HepG2 (cell line): Measurements from ENCODE around the gene ARHGAP45. TPM values are rescaled to one million over a fixed set of nuclear protein-coding genes. Genes with fewer than 3 reads are reported as not detected.
A peak's percentile ranks its signal among the peaks of the same experiment; 100 is the strongest.

Experiments
- ATAC-seq: fragments of 200-7000 bp; cut with Tn5 transposase; 3 replicates; pipeline ENCODE4 v1.9.1; 2020; ENCODE audit warnings: mild to moderate bottlenecking, moderate library complexity
- BruUV-seq: library from RNA; stranded (reverse); fragments of 400-500 nt; replicated peaks from 2 replicates; lab custom pipeline; 2021; lab: Mats Ljungman, UMichigan
- CTCF ChIA-PET: fragments of 300-600 bp; formaldehyde crosslinking; extraction: SDS; loops from one replicate; lab custom pipeline; 2021; ENCODE audit warnings: low total read pairs, inconsistent platforms, low intra/inter-chr PET ratio; lab: Yijun Ruan, JAX
- POLR2A ChIA-PET: fragments of 350-600 bp; sonication (Branson Sonifier 250); formaldehyde crosslinking; loops from one replicate; lab custom pipeline; 2020; ENCODE audit warnings: antibody characterized with exemption, inconsistent platforms; lab: Yijun Ruan, JAX
- DNase-seq: peaks from one replicate; pipeline ENCODE4 v3.0.0-alpha.2; 2015; ENCODE audit warnings: low spot score
- FAIRE-seq: peaks from 3 replicates; lab custom pipeline; 2011; peaks lifted over from hg19 to GRCh38; lab: Jason Lieb, UNC
- H2AFZ ChIP-seq: one replicate; pipeline ENCODE4 v1.6.1; 2011; ENCODE audit warnings: low read length, inconsistent platforms
- H3K27ac ChIP-seq: fragments of 300-600 bp; 3 replicates; pipeline ENCODE4 v1.8.0; 2011; ENCODE audit warnings: mixed run types, mild to moderate bottlenecking, mixed read lengths, low read length, inconsistent platforms; ENCODE audit not compliant: insufficient read depth; ENCODE audit errors: extremely low read length
- H3K27me3 ChIP-seq, 2 experiments: fragments of 200-600 bp in 1 of 2; 2 replicates in 1 of 2; 3 replicates in 1 of 2; pipeline versions ENCODE4 v1.6.0 to v1.8.0; 2011; ENCODE audit warnings: low read length in 2 of 2, mild to moderate bottlenecking in 2 of 2, moderate library complexity in 2 of 2, inconsistent platforms in 1 of 2; ENCODE audit not compliant: insufficient read depth in 2 of 2, control insufficient read depth in 1 of 2
- H3K36me3 ChIP-seq, 2 experiments: fragments of 200-600 bp in 1 of 2; replicated peaks in 1 of 2; 2 replicates in 1 of 2; 3 replicates in 1 of 2; pipeline versions ENCODE4 v1.5.1 to v1.8.0; 2011; ENCODE audit warnings: low read length in 2 of 2, inconsistent platforms in 1 of 2; ENCODE audit not compliant: insufficient read depth in 2 of 2, control insufficient read depth in 1 of 2
- H3K4me1 ChIP-seq: 2 replicates; pipeline ENCODE4 v1.5.1; 2012; ENCODE audit warnings: low read length, inconsistent platforms; ENCODE audit not compliant: insufficient read depth
- H3K4me2 ChIP-seq: 2 replicates; pipeline ENCODE4 v1.6.0; 2011; ENCODE audit warnings: low read depth, low read length, inconsistent platforms
- H3K4me3 ChIP-seq, 3 experiments: fragments of 200-600 bp in 1 of 3; sonication (generic), shearing (Covaris generic) in 1 of 3; replicated peaks in 1 of 3; 2 replicates each; pipeline ENCODE4 v1.5.1; 2011 to 2016; ENCODE audit warnings: low read length in 3 of 3, inconsistent platforms in 2 of 3, low read depth in 2 of 3, mild to moderate bottlenecking in 2 of 3, control low read depth in 1 of 3, mixed read lengths in 1 of 3; ENCODE audit not compliant: insufficient read depth in 1 of 3
- H3K79me2 ChIP-seq: one replicate; pipeline ENCODE4 v1.6.1; 2011; ENCODE audit warnings: low read length, inconsistent platforms; ENCODE audit not compliant: insufficient read depth
- H3K9ac ChIP-seq: 2 replicates; pipeline ENCODE4 v1.6.0; 2011; ENCODE audit warnings: mild to moderate bottlenecking, low read depth, low read length, inconsistent platforms; ENCODE audit not compliant: insufficient read depth
- H3K9me3 ChIP-seq: 2 replicates; pipeline ENCODE4 v1.5.1; 2012; ENCODE audit warnings: mild to moderate bottlenecking, low read length
- H4K20me1 ChIP-seq: 2 replicates; pipeline ENCODE4 v1.6.0; 2011; ENCODE audit warnings: inconsistent platforms, mild to moderate bottlenecking, low read length, moderate library complexity; ENCODE audit not compliant: insufficient read depth
- ARID3A ChIP-seq: IDR thresholded peaks from 2 replicates; pipeline ENCODE4 v1.6.1; 2012; ENCODE audit warnings: low read depth, low read length, improper control_type of control experiment
- EEA1 ChIP-seq: sonication (generic); formaldehyde crosslinking; IDR thresholded peaks from 2 replicates; pipeline ENCODE4 v1.5.1; 2020; ENCODE audit warnings: mild to moderate bottlenecking, missing genetic modification reagents, borderline replicate concordance
- ELF3 ChIP-seq: IDR thresholded peaks from 2 replicates; pipeline ENCODE4 v1.6.1; 2016; ENCODE audit warnings: missing genetic modification reagents, missing compliant biosample characterization
- JUN ChIP-seq: sonication (generic); formaldehyde crosslinking; IDR thresholded peaks from 2 replicates; pipeline ENCODE4 v1.4.0; 2020; ENCODE audit warnings: mild to moderate bottlenecking, missing genetic modification reagents
- KMT2B ChIP-seq: IDR thresholded peaks from 2 replicates; pipeline ENCODE4 v1.6.1; 2016; ENCODE audit warnings: missing genetic modification reagents, missing compliant biosample characterization
- NCOA5 ChIP-seq: sonication (generic); formaldehyde crosslinking; IDR thresholded peaks from 2 replicates; pipeline ENCODE4 v1.4.0; 2020; ENCODE audit warnings: missing genetic modification reagents
- NONO ChIP-seq, 2 experiments: fragments of 450-650 bp in 1 of 2; sonication (generic) in 1 of 2; formaldehyde crosslinking in 1 of 2; IDR thresholded peaks in 1 of 2; conservative IDR thresholded peaks in 1 of 2; 2 replicates each; pipeline versions ENCODE4 v1.6.1 to v1.8.0; 2017 to 2022; ENCODE audit warnings: mild to moderate bottlenecking in 1 of 2, missing genetic modification reagents in 1 of 2, moderate library complexity in 1 of 2
- NR2F1 ChIP-seq, 2 experiments: fragments of 450-650 bp in 1 of 2; formaldehyde crosslinking in 1 of 2; IDR thresholded peaks; 2 replicates each; pipeline versions ENCODE4 v1.5.0 to v1.6.1; 2016 to 2020; ENCODE audit warnings: mild to moderate bottlenecking in 1 of 2, missing compliant biosample characterization in 1 of 2, missing genetic modification reagents in 1 of 2, moderate library complexity in 1 of 2
- NRL ChIP-seq: sonication (generic); formaldehyde crosslinking; IDR thresholded peaks from 2 replicates; pipeline ENCODE4 v1.5.0; 2020; ENCODE audit warnings: missing genetic modification reagents, mild to moderate bottlenecking, moderate library complexity, borderline replicate concordance
- SP2 ChIP-seq: sonication (generic); formaldehyde crosslinking; IDR thresholded peaks from 2 replicates; pipeline ENCODE4 v1.5.1; 2020; ENCODE audit warnings: mild to moderate bottlenecking, missing genetic modification reagents
- ZFP36L2 ChIP-seq: sonication (generic); formaldehyde crosslinking; IDR thresholded peaks from 2 replicates; pipeline ENCODE4 v1.4.0; 2020; ENCODE audit warnings: missing genetic modification reagents
- ZFP37 ChIP-seq: sonication (generic); formaldehyde crosslinking; IDR thresholded peaks from 2 replicates; pipeline ENCODE4 v1.4.0; 2020; ENCODE audit warnings: missing genetic modification reagents, borderline replicate concordance
- ZNF138 ChIP-seq: sonication (generic); formaldehyde crosslinking; IDR thresholded peaks from 2 replicates; pipeline ENCODE4 v1.5.0; 2020; ENCODE audit warnings: mild to moderate bottlenecking, low read depth, missing genetic modification reagents
- ZNF232 ChIP-seq: sonication (generic); formaldehyde crosslinking; IDR thresholded peaks from 2 replicates; pipeline ENCODE4 v1.4.0; 2020; ENCODE audit warnings: missing genetic modification reagents, borderline replicate concordance
- ZNF280B ChIP-seq: sonication (generic); formaldehyde crosslinking; IDR thresholded peaks from 2 replicates; pipeline ENCODE4 v1.5.0; 2020; ENCODE audit warnings: missing genetic modification reagents, mild to moderate bottlenecking, borderline replicate concordance
- ZNF33B ChIP-seq: sonication (generic); formaldehyde crosslinking; IDR thresholded peaks from 2 replicates; pipeline ENCODE4 v1.5.1; 2020; ENCODE audit warnings: mild to moderate bottlenecking, missing genetic modification reagents
- ZNF543 ChIP-seq: sonication (generic); formaldehyde crosslinking; IDR thresholded peaks from 2 replicates; pipeline ENCODE4 v1.4.0; 2020; ENCODE audit warnings: mild to moderate bottlenecking, missing genetic modification reagents
- ZNF563 ChIP-seq: sonication (generic); formaldehyde crosslinking; IDR thresholded peaks from 2 replicates; pipeline ENCODE4 v1.8.0; 2022; ENCODE audit warnings: mild to moderate bottlenecking, moderate library complexity, missing genetic modification reagents
- ZNF589 ChIP-seq: sonication (generic); formaldehyde crosslinking; conservative IDR thresholded peaks from 2 replicates; pipeline ENCODE4 v1.8.0; 2022; ENCODE audit warnings: mild to moderate bottlenecking, moderate library complexity, missing genetic modification reagents
- ZNF674 ChIP-seq: sonication (generic); formaldehyde crosslinking; IDR thresholded peaks from 2 replicates; pipeline ENCODE4 v1.5.0; 2020; ENCODE audit warnings: low read depth, mild to moderate bottlenecking, missing genetic modification reagents
- ZNF724P ChIP-seq: sonication (generic); formaldehyde crosslinking; IDR thresholded peaks from 2 replicates; pipeline ENCODE4 v1.8.0; 2022; ENCODE audit warnings: missing genetic modification reagents, borderline replicate concordance
- WGBS: methylation state at CpG from one replicate; pipeline ENCODE4 v1.1.6; 2017; ENCODE audit warnings: low lambda C conversion rate; 5-methylcytosine and 5-hydroxymethylcytosine counted together
- in situ Hi-C: cut with HindIII; loops from 2 replicates; pipeline ENCODE4 v1.10.0; 2017; ENCODE audit warnings: low pct_unique_long_range_greater_than_20kb; ENCODE audit not compliant: extremely low pct_ligation_motif_present
- intact Hi-C: fragments of 100-400 bp; cut with micrococcal nuclease; formaldehyde crosslinking; loops from one replicate; pipeline ENCODE4 v1.10.0; 2022; ENCODE audit not compliant: unreplicated experiment
- polyA plus RNA-seq, 8 experiments: library from polyadenylated mRNA; depleted of rRNA in 3 of 8; stranded (reverse) in 7 of 8; unstranded in 1 of 8; fragments of >200 nt; fragmentation: Illumina TruSeq in 4 of 8; extraction: Trizol in 4 of 8; gene quantifications; 2 replicates each; pipeline versions ENCODE4 v1.2.1 to v1.2.3, GENCODE V29; 2011 to 2016; ENCODE audit warnings: low read depth in 4 of 8, missing spikeins in 1 of 8, mixed read lengths in 1 of 8; ENCODE audit not compliant: insufficient read depth in 1 of 8
- total RNA-seq, 5 experiments: library from RNA; depleted of rRNA; stranded (reverse); fragments of >200 nt; fragmentation: Illumina TruSeq; extraction: Trizol; gene quantifications; 2 replicates each; pipeline ENCODE4 v1.2.3, GENCODE V29; 2016; ENCODE audit warnings: low read depth in 1 of 5

The ARHGAP45 gene
- total and polyA plus RNA-seq, 2 of the 13 experiments (the other 11 are each of a cell fraction or from before 2014, with no cell fraction given): 0.84 to 32.0 TPM

- no TSS peak for BruUV-seq
- peaks cover 37% of the 10 kb centered on the region for H3K4me1 ChIP-seq
- TF ChIP-seq ZFP36L2 (no peak), ZNF724P (CRISPR knock-in tag) (0 out of 2 replicates have a peak, but pooled peaks have one; percentile 63), NCOA5 (no peak), ELF3 (CRISPR knock-in tag) (0 out of 2 replicates have a peak, but pooled peaks have one; percentile 16), ZNF33B (CRISPR knock-in tag) (no peak), ZNF280B (no peak), ZNF674 (CRISPR knock-in tag) (0 out of 2 replicates have a peak, but pooled peaks have one; percentile 62), KMT2B (CRISPR knock-in tag) (no peak), ZNF589 (CRISPR knock-in tag) (no peak), ZNF138 (CRISPR knock-in tag) (no peak), ZNF563 (CRISPR knock-in tag) (peak; percentile 70), ZNF232 (CRISPR knock-in tag) (peak; percentile 81), EEA1 (CRISPR knock-in tag) (peak; percentile 87; the same call in 1 of the 2 replicates), NRL (CRISPR knock-in tag) (peak; percentile 68), NONO (IDR thresholded peaks at IDR 0.05) (no peak), NONO (CRISPR knock-in tag; conservative IDR thresholded peaks at IDR 0.05) (no peak), ZFP37 (CRISPR knock-in tag) (peak; percentile 62; the same call in 1 of the 2 replicates), ARID3A (no peak), NR2F1 (CRISPR knock-in tag; IDR thresholded peaks at IDR 0.05) (no peak), JUN (CRISPR knock-in tag) (no peak), SP2 (CRISPR knock-in tag) (peak; percentile 35; the same call in 1 of the 2 replicates), ZNF543 (CRISPR knock-in tag) (no peak)
Measured at GRCh38 chr19:1064661-1065605, 2.0 kb upstream of the ARHGAP45 start.

More at GRCh38 chr19:1064661-1065605, 2.0 kb upstream of the ARHGAP45 start:
- POLR2A ChIA-PET: interaction anchor here (0.6 to 2.7 kb wide), 10 partner anchors 11 to 43 kb away, joined by 3 to 10 read pairs (median 4); partner anchors contain the start of genes ABCA7 and RNU6-2
- Histone ChIP-seq H4K20me1 (no peaks in the 10 kb centered on the region), H3K27me3 (no peaks in the 10 kb centered on the region), H2AFZ (no peak overlapping the region), H3K4me2 (peak overlapping the region; percentile 86), H3K9ac (no peak overlapping the region), H3K79me2 (no peaks in the 10 kb centered on the region), H3K4me3 (peak overlapping the region in 2 of 3 experiments; percentile 33 to 78; a peak in 4 of 6 replicates), H3K36me3 (no peaks in the 10 kb centered on the region), H3K27ac (peak overlapping the region; percentile 6), H3K9me3 (no peaks in the 10 kb centered on the region)
- no peak for FAIRE-seq
- intact Hi-C loops (no loop called here), in situ Hi-C loops (loop anchor here (5.0 kb wide), 1 partner anchor 37 kb away; the partner anchor contains the start of gene GPX4)
- WGBS: 52% methylated on average over 43 of the region's 60 CpGs
- CTCF ChIA-PET: no interaction called here
- no peak for DNase-seq
- peak; percentile 53 for ATAC-seq
